ENCODE data around the gene AGBL4.
"Not testable (repeated sequence)": the region's sequence is repeated elsewhere in the genome, so short reads cannot be mapped to it uniquely, and the experiment has no call there.

The AGBL4 gene

GRCh38 chr1:49817681-49818080 is 206.1 kb downstream of the AGBL4 start:
- Histone ChIP-seq H3K27ac (no peak overlapping the region), H3K36me3 (no peaks in the 10 kb centered on the region), H3K4me3 (no peak overlapping the region), H3K4me1 (no peaks in the 10 kb centered on the region), H3K9me3 (no peaks in the 10 kb centered on the region), H3K27me3 (no peaks in the 10 kb centered on the region)
- TF ChIP-seq CTCF (IDR thresholded peaks at IDR 0.05): no peak
- intact Hi-C loops (cut with DNase I; ENCODE audit: low total_unique reads): no loop called here
- DNase-seq: no peak

DNA sequence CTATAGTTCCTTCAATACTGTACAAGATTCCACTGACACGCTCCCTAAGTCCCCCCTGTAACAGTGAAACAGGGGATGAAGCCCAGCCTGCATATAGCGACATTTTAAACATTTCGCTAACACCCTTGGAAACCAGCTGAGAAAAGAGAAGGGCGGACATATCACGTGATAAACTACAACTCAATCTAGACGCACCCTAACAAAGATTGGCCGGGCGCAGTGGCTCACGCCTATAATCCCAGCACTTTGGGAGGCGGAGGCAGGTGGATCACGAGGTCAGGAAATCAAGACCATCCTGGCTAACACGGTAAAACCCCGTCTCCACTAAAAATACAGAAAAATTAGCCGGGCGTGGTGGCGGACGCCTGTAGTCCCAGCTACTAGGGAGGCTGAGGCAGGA is 236.7 kb downstream of the AGBL4 start:
- intact Hi-C loops (cut with DNase I; ENCODE audit: low total_unique reads); H3K27me3 ChIP-seq; H3K4me1 ChIP-seq; H3K9me3 ChIP-seq; H3K27ac ChIP-seq; H3K4me3 ChIP-seq; H3K36me3 ChIP-seq; DNase-seq: not testable (repeated sequence)

DNA sequence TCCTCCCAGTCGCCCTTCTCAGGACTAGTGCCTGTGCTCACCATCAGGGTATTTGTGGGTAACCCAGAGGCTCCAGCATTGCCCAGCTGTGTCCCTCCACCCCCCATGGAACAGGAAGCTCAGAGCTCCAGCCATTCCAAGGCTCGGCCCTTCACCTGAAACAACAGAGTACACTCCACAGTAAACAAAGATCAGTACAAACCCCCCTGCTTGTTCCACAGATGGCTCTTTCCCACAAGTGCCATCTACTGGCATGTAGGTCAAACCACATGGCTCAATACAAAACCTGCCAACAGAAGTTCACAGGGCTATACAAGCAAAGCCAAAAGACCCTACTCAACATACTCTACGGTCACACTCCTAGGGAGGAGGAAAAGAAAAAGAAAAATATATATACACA is 258.7 kb downstream of the AGBL4 start:
- Histone ChIP-seq H3K4me1 (no peaks in the 10 kb centered on the region), H3K27me3 (no peaks in the 10 kb centered on the region), H3K9me3 (peaks cover 0 to 17% (median 0%) of the 10 kb centered on the region in 3 donors), H3K27ac (no peak overlapping the region), H3K4me3 (no peak overlapping the region), H3K36me3 (no peaks in the 10 kb centered on the region)
- intact Hi-C loops (cut with DNase I; ENCODE audit: low total_unique reads): no loop called here
- TF ChIP-seq CTCF (IDR thresholded peaks at IDR 0.05): no peak
- no peak for DNase-seq

GRCh38 chr1:49738118-49738517 is 285.6 kb downstream of the AGBL4 start:
- H3K4me1 ChIP-seq; intact Hi-C loops (cut with DNase I; ENCODE audit: low total_unique reads); H3K9me3 ChIP-seq; H3K27me3 ChIP-seq; H3K4me3 ChIP-seq; DNase-seq; H3K36me3 ChIP-seq; H3K27ac ChIP-seq: not testable (repeated sequence)

DNA sequence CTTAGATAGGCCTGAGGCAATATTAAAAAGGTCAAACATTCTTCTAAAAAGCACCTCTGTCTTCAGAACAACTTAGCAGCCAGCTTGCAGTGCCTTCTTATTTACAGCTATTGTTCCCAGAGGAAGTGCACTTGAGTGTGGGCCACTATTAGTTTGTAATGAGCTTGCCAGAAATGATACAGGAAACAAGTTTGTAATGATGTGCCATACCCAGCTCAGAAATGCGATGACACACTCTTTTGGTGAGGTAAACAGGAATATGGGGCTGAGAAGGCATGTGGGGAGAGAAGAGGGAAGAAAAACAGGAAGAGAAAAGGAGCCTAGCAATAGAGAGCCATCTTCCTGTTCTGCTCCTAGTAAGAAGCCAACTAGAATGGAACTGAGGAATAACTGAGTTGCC is 295.4 kb downstream of the AGBL4 start:
- H3K27me3 ChIP-seq: no peaks in the 10 kb centered on the region
- no peak overlapping the region for H3K4me3 ChIP-seq
- H3K4me1 ChIP-seq: no peaks in the 10 kb centered on the region
- no peak for DNase-seq
- no peak for TF ChIP-seq CTCF (IDR thresholded peaks at IDR 0.05)
- no peaks in the 10 kb centered on the region for H3K9me3 ChIP-seq
- intact Hi-C loops (cut with DNase I; ENCODE audit: low total_unique reads): no loop called here
- no peak overlapping the region for H3K27ac ChIP-seq
- H3K36me3 ChIP-seq: no peaks in the 10 kb centered on the region

- intact Hi-C loops (cut with DNase I; ENCODE audit: low total_unique reads): no loop called here
- no peak overlapping the region for H3K27ac ChIP-seq
- H3K4me3 ChIP-seq: no peak overlapping the region
- H3K27me3 ChIP-seq: no peaks in the 10 kb centered on the region
- no peak for TF ChIP-seq CTCF (IDR thresholded peaks at IDR 0.05)
- no peak for DNase-seq
- H3K36me3 ChIP-seq: no peaks in the 10 kb centered on the region
- no peaks in the 10 kb centered on the region for H3K9me3 ChIP-seq
- no peaks in the 10 kb centered on the region for H3K4me1 ChIP-seq
Measured at GRCh38 chr1:49723662-49724061, 300.1 kb downstream of the AGBL4 start.

DNA sequence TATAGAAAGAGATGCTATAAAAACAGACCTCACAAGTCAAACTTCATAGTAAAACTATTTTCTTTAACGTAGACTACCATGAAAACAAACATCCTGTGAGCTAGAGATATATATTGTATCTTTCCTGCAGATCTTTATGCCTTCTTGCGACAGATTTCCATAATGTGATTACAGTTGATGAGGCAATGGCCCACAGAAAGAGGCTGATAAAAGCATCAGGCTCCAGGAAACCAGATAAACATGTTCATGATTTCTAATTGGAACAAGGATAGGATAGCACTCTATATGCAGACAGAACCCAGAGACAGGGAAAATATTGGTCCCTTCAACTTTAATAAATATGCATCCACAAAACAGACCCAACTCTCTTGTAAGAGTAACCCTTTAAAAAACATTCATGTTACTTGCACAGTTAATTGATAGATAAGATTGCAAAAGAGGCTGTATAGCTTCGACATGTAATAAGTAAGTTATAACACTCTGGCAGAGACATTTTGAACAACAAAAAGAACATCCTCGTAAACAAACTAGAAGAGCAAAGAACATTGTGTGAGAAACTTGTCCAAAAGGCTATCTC is 329.4 kb downstream of the AGBL4 start:
- Histone ChIP-seq H3K4me1 (no peaks in the 10 kb centered on the region), H3K36me3 (no peaks in the 10 kb centered on the region), H3K9me3 (peaks cover 0 to 2% (median 0%) of the 10 kb centered on the region in 3 donors), H3K27ac (no peak overlapping the region), H3K4me3 (no peak overlapping the region), H3K27me3 (no peaks in the 10 kb centered on the region)
- no peak for DNase-seq
- intact Hi-C loops (cut with DNase I; ENCODE audit: low total_unique reads): no loop called here
- no peak for TF ChIP-seq CTCF (IDR thresholded peaks at IDR 0.05)
